ENCODE measurements around the gene SRBD1. TPM values are rescaled to one million over a fixed set of nuclear protein-coding genes. Genes with fewer than 3 reads are reported as not detected.

Gene SRBD1
- total and polyA plus RNA-seq, 2 of the 8 experiments (the other 6 are each of a cell fraction or from before 2014, with no cell fraction given): 4.6 to 20.0 TPM

- H3K4me2 ChIP-seq (ENCODE audit: insufficient read depth in 1 of 2, low read depth in 2 of 2, low read length in 2 of 2): no peak overlapping the region
- no peak overlapping the region for H2AFZ ChIP-seq (ENCODE audit: low read length)
- no peak overlapping the region for H4K8ac ChIP-seq (ENCODE audit: extremely low read depth, insufficient read depth, low read length)
- peaks cover 2% of the 10 kb centered on the region; the same call in 1 of the 2 replicates for H3K23me2 ChIP-seq (ENCODE audit: low read depth, low read length)
- H4K5ac ChIP-seq (ENCODE audit: insufficient read length, low read depth, low read length): no peak overlapping the region
- no peak overlapping the region for H3K4ac ChIP-seq (replicated peaks; ENCODE audit: insufficient read length, low read depth, low read length)
- H3K27ac ChIP-seq (ENCODE audit: low read depth, low read length): no peak overlapping the region
- peaks cover 9 to 10% of the 10 kb centered on the region in 2 experiments for H3K9me3 ChIP-seq (ENCODE audit: insufficient read depth in 2 of 2, low read depth in 1 of 2, low read length in 1 of 2)
- TF ChIP-seq BCL11A (IDR thresholded peaks at IDR 0.05; ENCODE audit: low read depth in 2 of 2, low read length in 2 of 2): no peak
- peaks cover 0 to 5% (median 1%) of the 10 kb centered on the region in 4 experiments; a peak in 2 of 8 replicates for H3K36me3 ChIP-seq (ENCODE audit: control insufficient read depth in 2 of 4, insufficient read depth in 4 of 4, low read length in 3 of 4)
- no peak overlapping the region for H2BK15ac ChIP-seq (ENCODE audit: low read length)
- POLR2A ChIA-PET (ENCODE audit: partially characterized antibody): no interaction called here
- no peak overlapping the region for H3K14ac ChIP-seq (ENCODE audit: insufficient read length)
- no peak overlapping the region for H2BK20ac ChIP-seq (ENCODE audit: low read length)
- no peak overlapping the region for H3K4me3 ChIP-seq (ENCODE audit: extremely low read depth in 1 of 4, insufficient read depth in 2 of 4, low read depth in 3 of 4, low read length in 4 of 4)
- no peaks in the 10 kb centered on the region for H3K79me2 ChIP-seq (ENCODE audit: control insufficient read depth in 1 of 2, insufficient read depth in 2 of 2, low read length in 2 of 2)
- CTCF ChIA-PET (ENCODE audit: partially characterized antibody): interaction anchor here (0.8 kb wide), 1 partner anchor 14 kb away, joined by 3 read pairs; no protein-coding TSS in a partner anchor
- no peaks in the 10 kb centered on the region for H4K20me1 ChIP-seq (replicated peaks in 1 of 2; ENCODE audit: control insufficient read depth in 1 of 2, insufficient read depth in 2 of 2, low read length in 2 of 2)
- peaks cover 0 to 3% (median 0%) of the 10 kb centered on the region in 4 experiments; a peak in 2 of 7 replicates for H3K4me1 ChIP-seq (replicated peaks in 1 of 4; ENCODE audit: control insufficient read depth in 3 of 4, insufficient read depth in 4 of 4, low read length in 3 of 4)
- H3K9ac ChIP-seq (replicated peaks in 1 of 4; ENCODE audit: extremely low read depth in 1 of 4, low read depth in 3 of 4, low read length in 3 of 4): no peak overlapping the region
- H2BK5ac ChIP-seq (ENCODE audit: low read depth, low read length): no peak overlapping the region
- no peaks in the 10 kb centered on the region for H3K79me1 ChIP-seq (ENCODE audit: low read depth, low read length)
- H3K23ac ChIP-seq (ENCODE audit: insufficient read length): no peak overlapping the region
- no peak overlapping the region for H3K56ac ChIP-seq (replicated peaks; ENCODE audit: insufficient read length, low read depth, low read length)
- no peak overlapping the region for H2BK120ac ChIP-seq (replicated peaks; ENCODE audit: low read depth, low read length)
- FAIRE-seq (no peak), DNase-seq (ENCODE audit: low read depth in 1 of 2, low spot score in 2 of 2) (no peak)
- H3K27me3 ChIP-seq (replicated peaks in 1 of 4; ENCODE audit: control insufficient read depth in 3 of 4, extremely low read depth in 1 of 4, insufficient read depth in 3 of 4, low read length in 3 of 4): no peaks in the 10 kb centered on the region
- no peak overlapping the region for H2BK12ac ChIP-seq (ENCODE audit: low read depth, low read length)
- no peak overlapping the region for H4K91ac ChIP-seq (replicated peaks; ENCODE audit: insufficient read length, low read length)
- WGBS, 2 experiments (ENCODE audit: extremely low coverage in 1 of 2, insufficient coverage in 1 of 2, insufficient read length in 1 of 2, insufficient replicate concordance in 2 of 2, low coverage in 1 of 2, low lambda C conversion rate in 2 of 2, missing lambda C conversion rate in 1 of 2): 100% methylated on average over 1 of the region's 1 CpG; no CpG with 5 or more reads in 1 of the 2 experiments
- H2AK5ac ChIP-seq (ENCODE audit: low read depth, low read length): no peak overlapping the region
- no peak overlapping the region for H3K18ac ChIP-seq (ENCODE audit: extremely low read depth, low read length)
Observed at GRCh38 chr2:45498661-45499550, 112.2 kb downstream of the SRBD1 start.

Measured in H1 (cell line).